HepG2 (cell line): ENCODE measurements around the gene GABBR2. TPM values are rescaled to one million over a fixed set of nuclear protein-coding genes. Genes with fewer than 3 reads are reported as not detected.

Experiments used
- ATAC-seq: fragments of 200-7000 bp; cut with Tn5 transposase; 3 replicates; pipeline ENCODE4 v1.9.1; 2020; ENCODE audit warnings: mild to moderate bottlenecking, moderate library complexity
- BruUV-seq: library from RNA; stranded (reverse); fragments of 400-500 nt; replicated peaks from 2 replicates; lab custom pipeline; 2021; lab: Mats Ljungman, UMichigan
- CTCF ChIA-PET: fragments of 300-600 bp; formaldehyde crosslinking; extraction: SDS; loops from one replicate; lab custom pipeline; 2021; ENCODE audit warnings: low total read pairs, inconsistent platforms, low intra/inter-chr PET ratio; lab: Yijun Ruan, JAX
- POLR2A ChIA-PET: fragments of 350-600 bp; sonication (Branson Sonifier 250); formaldehyde crosslinking; loops from one replicate; lab custom pipeline; 2020; ENCODE audit warnings: antibody characterized with exemption, inconsistent platforms; lab: Yijun Ruan, JAX
- DNase-seq: peaks from one replicate; pipeline ENCODE4 v3.0.0-alpha.2; 2015; ENCODE audit warnings: low spot score
- FAIRE-seq: peaks from 3 replicates; lab custom pipeline; 2011; peaks lifted over from hg19 to GRCh38; lab: Jason Lieb, UNC
- H2AFZ ChIP-seq: one replicate; pipeline ENCODE4 v1.6.1; 2011; ENCODE audit warnings: low read length, inconsistent platforms
- H3K27ac ChIP-seq: fragments of 300-600 bp; 3 replicates; pipeline ENCODE4 v1.8.0; 2011; ENCODE audit warnings: mixed run types, mild to moderate bottlenecking, mixed read lengths, low read length, inconsistent platforms; ENCODE audit not compliant: insufficient read depth; ENCODE audit errors: extremely low read length
- H3K27me3 ChIP-seq, 2 experiments: fragments of 200-600 bp in 1 of 2; 2 replicates in 1 of 2; 3 replicates in 1 of 2; pipeline versions ENCODE4 v1.6.0 to v1.8.0; 2011; ENCODE audit warnings: low read length in 2 of 2, mild to moderate bottlenecking in 2 of 2, moderate library complexity in 2 of 2, inconsistent platforms in 1 of 2; ENCODE audit not compliant: insufficient read depth in 2 of 2, control insufficient read depth in 1 of 2
- H3K36me3 ChIP-seq, 2 experiments: fragments of 200-600 bp in 1 of 2; replicated peaks in 1 of 2; 2 replicates in 1 of 2; 3 replicates in 1 of 2; pipeline versions ENCODE4 v1.5.1 to v1.8.0; 2011; ENCODE audit warnings: low read length in 2 of 2, inconsistent platforms in 1 of 2; ENCODE audit not compliant: insufficient read depth in 2 of 2, control insufficient read depth in 1 of 2
- H3K4me1 ChIP-seq: 2 replicates; pipeline ENCODE4 v1.5.1; 2012; ENCODE audit warnings: low read length, inconsistent platforms; ENCODE audit not compliant: insufficient read depth
- H3K4me2 ChIP-seq: 2 replicates; pipeline ENCODE4 v1.6.0; 2011; ENCODE audit warnings: low read depth, low read length, inconsistent platforms
- H3K4me3 ChIP-seq, 3 experiments: fragments of 200-600 bp in 1 of 3; sonication (generic), shearing (Covaris generic) in 1 of 3; replicated peaks in 1 of 3; 2 replicates each; pipeline ENCODE4 v1.5.1; 2011 to 2016; ENCODE audit warnings: low read length in 3 of 3, inconsistent platforms in 2 of 3, low read depth in 2 of 3, mild to moderate bottlenecking in 2 of 3, control low read depth in 1 of 3, mixed read lengths in 1 of 3; ENCODE audit not compliant: insufficient read depth in 1 of 3
- H3K79me2 ChIP-seq: one replicate; pipeline ENCODE4 v1.6.1; 2011; ENCODE audit warnings: low read length, inconsistent platforms; ENCODE audit not compliant: insufficient read depth
- H3K9ac ChIP-seq: 2 replicates; pipeline ENCODE4 v1.6.0; 2011; ENCODE audit warnings: mild to moderate bottlenecking, low read depth, low read length, inconsistent platforms; ENCODE audit not compliant: insufficient read depth
- H3K9me3 ChIP-seq: 2 replicates; pipeline ENCODE4 v1.5.1; 2012; ENCODE audit warnings: mild to moderate bottlenecking, low read length
- H4K20me1 ChIP-seq: 2 replicates; pipeline ENCODE4 v1.6.0; 2011; ENCODE audit warnings: inconsistent platforms, mild to moderate bottlenecking, low read length, moderate library complexity; ENCODE audit not compliant: insufficient read depth
- ATF7-NPFF ChIP-seq: sonication (generic); formaldehyde crosslinking; IDR thresholded peaks from 2 replicates; pipeline ENCODE4 v1.8.1; 2023; ENCODE audit warnings: mild to moderate bottlenecking, low read depth, missing genetic modification reagents, moderate library complexity
- CREM ChIP-seq, 2 experiments: sonication (generic) in 1 of 2; formaldehyde crosslinking in 1 of 2; IDR thresholded peaks; 2 replicates each; pipeline versions ENCODE4 v1.4.0 to v1.6.1; 2016 to 2020; ENCODE audit warnings: antibody characterized with exemption in 1 of 2, mild to moderate bottlenecking in 1 of 2, missing genetic modification reagents in 1 of 2
- HINFP ChIP-seq: sonication (generic); formaldehyde crosslinking; IDR thresholded peaks from 2 replicates; pipeline ENCODE4 v1.4.0; 2020; ENCODE audit warnings: low read depth, mild to moderate bottlenecking, missing genetic modification reagents
- PRDM15 ChIP-seq: sonication (generic); formaldehyde crosslinking; IDR thresholded peaks from 2 replicates; pipeline ENCODE4 v1.4.0; 2020; ENCODE audit warnings: missing genetic modification reagents
- ZFP90 ChIP-seq: sonication (generic); formaldehyde crosslinking; IDR thresholded peaks from 2 replicates; pipeline ENCODE4 v1.8.0; 2022; ENCODE audit warnings: missing genetic modification reagents, mild to moderate bottlenecking, inconsistent platforms, borderline replicate concordance
- ZNF441 ChIP-seq: sonication (generic); formaldehyde crosslinking; IDR thresholded peaks from 2 replicates; pipeline ENCODE4 v1.7.0; 2021; ENCODE audit warnings: missing genetic modification reagents, borderline replicate concordance
- WGBS: methylation state at CpG from one replicate; pipeline ENCODE4 v1.1.6; 2017; ENCODE audit warnings: low lambda C conversion rate; 5-methylcytosine and 5-hydroxymethylcytosine counted together
- in situ Hi-C: cut with HindIII; loops from 2 replicates; pipeline ENCODE4 v1.10.0; 2017; ENCODE audit warnings: low pct_unique_long_range_greater_than_20kb; ENCODE audit not compliant: extremely low pct_ligation_motif_present
- intact Hi-C: fragments of 100-400 bp; cut with micrococcal nuclease; formaldehyde crosslinking; loops from one replicate; pipeline ENCODE4 v1.10.0; 2022; ENCODE audit not compliant: unreplicated experiment
- polyA plus RNA-seq, 8 experiments: library from polyadenylated mRNA; depleted of rRNA in 3 of 8; stranded (reverse) in 7 of 8; unstranded in 1 of 8; fragments of >200 nt; fragmentation: Illumina TruSeq in 4 of 8; extraction: Trizol in 4 of 8; gene quantifications; 2 replicates each; pipeline versions ENCODE4 v1.2.1 to v1.2.3, GENCODE V29; 2011 to 2016; ENCODE audit warnings: low read depth in 4 of 8, missing spikeins in 1 of 8, mixed read lengths in 1 of 8; ENCODE audit not compliant: insufficient read depth in 1 of 8
- total RNA-seq, 5 experiments: library from RNA; depleted of rRNA; stranded (reverse); fragments of >200 nt; fragmentation: Illumina TruSeq; extraction: Trizol; gene quantifications; 2 replicates each; pipeline ENCODE4 v1.2.3, GENCODE V29; 2016; ENCODE audit warnings: low read depth in 1 of 5

GABBR2 gene
- total and polyA plus RNA-seq, 2 of the 13 experiments (the other 11 are each of a cell fraction or from before 2014, with no cell fraction given): 0.02 TPM; not detected in 1

GRCh38 chr9:98481676-98482075 lies 227.1 kb downstream of the GABBR2 start:
- in situ Hi-C loops: no loop called here
- CTCF ChIA-PET: no interaction called here

More at GRCh38 chr9:98481676-98482075, 227.1 kb downstream of the GABBR2 start:
- no peak for TF ChIP-seq PRDM15
- no peak for TF ChIP-seq ZFP90
- no peak for TF ChIP-seq HINFP (CRISPR knock-in tag)
- no peak for TF ChIP-seq ATF7-NPFF
- no peak for TF ChIP-seq CREM (IDR thresholded peaks at IDR 0.05)
- TF ChIP-seq CREM (CRISPR knock-in tag; IDR thresholded peaks at IDR 0.05): no peak
- no peak for TF ChIP-seq ZNF441
- intact Hi-C loops: no loop called here
- no peak overlapping the region for H2AFZ ChIP-seq
- DNase-seq (peak; percentile 8), FAIRE-seq (no peak), ATAC-seq (no peak)
- WGBS: 28% methylated on average over 2 of the region's 5 CpGs
- H3K4me1 ChIP-seq: no peaks in the 10 kb centered on the region
- no peak overlapping the region for H3K27ac ChIP-seq
- H4K20me1 ChIP-seq: no peaks in the 10 kb centered on the region
- no peaks in the 10 kb centered on the region for H3K36me3 ChIP-seq
- H3K27me3 ChIP-seq: no peaks in the 10 kb centered on the region; a peak in 3 of 5 replicates
- no peaks in the 10 kb centered on the region for H3K79me2 ChIP-seq
- no peaks in the 10 kb centered on the region for H3K9me3 ChIP-seq
- POLR2A ChIA-PET: no interaction called here
- no peak overlapping the region for H3K4me2 ChIP-seq
- BruUV-seq: no TSS peak
- no peak overlapping the region for H3K4me3 ChIP-seq
- H3K9ac ChIP-seq: no peak overlapping the region
